Sigmoid colon (tissue), 7 donors: Measurements from ENCODE around the gene SGTA. TPM values are rescaled to one million over a fixed set of nuclear protein-coding genes. Genes with fewer than 3 reads are reported as not detected.

Source experiments
- DNase-seq: peaks from one replicate; pipeline ENCODE4 v3.0.0-alpha.2; 2019
- H3K27ac ChIP-seq, 4 donors: fragments of 200-600 bp; sonication (generic); one replicate each; pipeline ENCODE4 v1.5.1; 2016 to 2019; ENCODE audit warnings: mild to moderate bottlenecking in 1 of 4
- H3K27me3 ChIP-seq, 3 donors: fragments of 200-600 bp; sonication (generic); one replicate each; pipeline ENCODE4 v1.5.1; 2019; ENCODE audit warnings: mild to moderate bottlenecking in 1 of 3
- H3K36me3 ChIP-seq, 4 donors: fragments of 200-600 bp; sonication (generic); one replicate each; pipeline ENCODE4 v1.5.1; 2016 to 2019
- H3K4me1 ChIP-seq, 4 donors: fragments of 200-600 bp; sonication (generic); one replicate each; pipeline ENCODE4 v1.5.1; 2017 to 2019
- H3K4me3 ChIP-seq, 4 donors: fragments of 200-600 bp; sonication (generic); one replicate each; pipeline ENCODE4 v1.5.1; 2017 to 2019; ENCODE audit warnings: mild to moderate bottlenecking in 2 of 4, moderate library complexity in 1 of 4
- H3K9me3 ChIP-seq, 4 donors: fragments of 200-600 bp in 3 of 4; sonication (generic) in 3 of 4; one replicate each; pipeline versions ENCODE4 v1.5.1 to v1.6.1; 2013 to 2019
- EP300 ChIP-seq, 4 donors: sonication (generic); formaldehyde crosslinking; IDR thresholded peaks; one replicate each; pipeline ENCODE4 v1.6.1; 2017; ENCODE audit warnings: antibody characterized with exemption in 4 of 4
- POLR2A ChIP-seq, 2 donors: fragments of 450-650 bp; IDR thresholded peaks; one replicate each; pipeline ENCODE4 v1.6.1; 2016; ENCODE audit warnings: antibody characterized with exemption in 2 of 2, mild to moderate bottlenecking in 2 of 2, moderate library complexity in 2 of 2
- POLR2AphosphoS5 ChIP-seq, 4 donors: sonication (generic); formaldehyde crosslinking; IDR thresholded peaks; one replicate each; pipeline ENCODE4 v1.6.1; 2017; ENCODE audit warnings: antibody characterized with exemption in 4 of 4
- WGBS, 2 donors: extraction: QIAGEN DNeasy Blood & Tissue Kit; methylation state at CpG; one replicate each; pipeline ENCODE4 v1.1.7; 2013; 5-methylcytosine and 5-hydroxymethylcytosine counted together
- intact Hi-C: fragments of 100-400 bp; cut with DNase I; formaldehyde crosslinking; loops from one replicate; pipeline ENCODE4 v1.15.1; 2023
- polyA plus RNA-seq, 3 donors: library from polyadenylated mRNA; stranded (reverse); fragments of 200-250 nt; gene quantifications; one replicate each; pipeline ENCODE4 v1.2.3, GENCODE V29; 2013
- total RNA-seq, 4 donors: library from RNA; depleted of rRNA; stranded (reverse); fragments of >200 nt; gene quantifications; one replicate each; pipeline ENCODE4 v1.1.0, GENCODE V29; 2016
- TF ChIP-seq, protein P1 (sequence below), 4 experiments: fragments of 450-650 bp in 3 of 4; fragments of 200-600 bp in 1 of 4; IDR thresholded peaks; one replicate each; pipeline ENCODE4 v1.5.1; 2016 to 2019; ENCODE audit warnings: antibody characterized with exemption in 4 of 4, mild to moderate bottlenecking in 3 of 4, moderate library complexity in 2 of 4
- donor health status: healthy with polysubstance abuse.
- donor health status: Bipolar disorder and iron deficiency.
- donor health status: healthy.

Gene SGTA
- total and polyA plus RNA-seq, 7 donors: 42.5 to 80.7 (median 48.1) TPM

GRCh38 chr19:2791440-2791839 is 8.4 kb upstream of the SGTA start:
- H3K27ac ChIP-seq: no peak overlapping the region
- TF ChIP-seq POLR2A (IDR thresholded peaks at IDR 0.05): no peak
- no peak for TF ChIP-seq EP300 (IDR thresholded peaks at IDR 0.05)
- TF ChIP-seq, protein P1, sequence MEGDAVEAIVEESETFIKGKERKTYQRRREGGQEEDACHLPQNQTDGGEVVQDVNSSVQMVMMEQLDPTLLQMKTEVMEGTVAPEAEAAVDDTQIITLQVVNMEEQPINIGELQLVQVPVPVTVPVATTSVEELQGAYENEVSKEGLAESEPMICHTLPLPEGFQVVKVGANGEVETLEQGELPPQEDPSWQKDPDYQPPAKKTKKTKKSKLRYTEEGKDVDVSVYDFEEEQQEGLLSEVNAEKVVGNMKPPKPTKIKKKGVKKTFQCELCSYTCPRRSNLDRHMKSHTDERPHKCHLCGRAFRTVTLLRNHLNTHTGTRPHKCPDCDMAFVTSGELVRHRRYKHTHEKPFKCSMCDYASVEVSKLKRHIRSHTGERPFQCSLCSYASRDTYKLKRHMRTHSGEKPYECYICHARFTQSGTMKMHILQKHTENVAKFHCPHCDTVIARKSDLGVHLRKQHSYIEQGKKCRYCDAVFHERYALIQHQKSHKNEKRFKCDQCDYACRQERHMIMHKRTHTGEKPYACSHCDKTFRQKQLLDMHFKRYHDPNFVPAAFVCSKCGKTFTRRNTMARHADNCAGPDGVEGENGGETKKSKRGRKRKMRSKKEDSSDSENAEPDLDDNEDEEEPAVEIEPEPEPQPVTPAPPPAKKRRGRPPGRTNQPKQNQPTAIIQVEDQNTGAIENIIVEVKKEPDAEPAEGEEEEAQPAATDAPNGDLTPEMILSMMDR (IDR thresholded peaks at IDR 0.05): no peak
- TF ChIP-seq POLR2AphosphoS5 (IDR thresholded peaks at IDR 0.05): no peak
- WGBS, 2 donors: 90 to 92% methylated on average over 16 of the region's 16 CpGs
- no peak for DNase-seq
- peaks cover 0 to 2% (median under 1%) of the 10 kb centered on the region in 4 donors for H3K4me1 ChIP-seq
- intact Hi-C loops: no loop called here
- no peaks in the 10 kb centered on the region for H3K9me3 ChIP-seq
- H3K27me3 ChIP-seq: no peaks in the 10 kb centered on the region
- no peak overlapping the region for H3K4me3 ChIP-seq
- H3K36me3 ChIP-seq: peaks cover 0 to 39% (median 12%) of the 10 kb centered on the region in 4 donors

DNA sequence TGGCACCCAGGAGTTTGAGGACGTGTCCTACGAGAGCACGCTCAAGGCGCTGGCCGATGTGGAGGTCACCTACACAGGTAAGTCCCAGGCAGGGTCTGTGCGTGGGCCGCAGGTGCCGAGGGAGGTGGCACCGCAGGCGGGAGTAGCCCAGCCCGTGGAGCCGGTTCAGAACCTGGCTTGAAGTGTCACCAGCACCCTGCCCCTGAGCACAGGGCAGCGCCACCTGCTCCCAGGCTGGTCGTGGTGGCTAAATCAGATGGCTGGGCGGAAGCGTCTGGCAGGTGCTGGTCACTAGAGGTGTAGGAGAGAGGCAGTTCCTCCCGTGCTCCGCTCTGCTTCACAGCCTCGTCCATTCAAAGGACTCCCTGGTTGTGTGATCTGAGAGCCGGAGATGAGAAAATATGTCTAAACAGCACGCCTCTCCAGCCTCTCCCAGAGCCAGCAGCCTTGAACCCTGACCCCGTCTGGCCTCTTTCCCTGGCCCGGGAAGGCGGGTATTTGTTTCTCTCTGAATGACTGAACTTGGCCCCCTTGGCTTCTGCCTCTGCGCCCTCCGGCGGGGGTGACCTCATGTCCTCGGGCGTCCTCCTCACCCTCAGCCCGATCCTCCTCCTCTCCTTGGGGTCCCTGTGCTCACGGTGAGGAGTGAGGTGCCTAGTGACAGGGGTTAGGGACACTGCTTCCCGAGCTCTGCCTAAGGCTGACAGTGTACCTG is 7.6 kb upstream of the SGTA start:
- no peaks in the 10 kb centered on the region for H3K27me3 ChIP-seq
- no peak overlapping the region for H3K4me3 ChIP-seq
- H3K27ac ChIP-seq: no peak overlapping the region
- H3K4me1 ChIP-seq: peaks cover 0 to 9% (median 8%) of the 10 kb centered on the region in 4 donors
- no peak for DNase-seq
- 93 to 94% methylated on average over 32 of the region's 32 CpGs for WGBS, 2 donors
- TF ChIP-seq EP300 (IDR thresholded peaks at IDR 0.05) (no peak), POLR2A (IDR thresholded peaks at IDR 0.05) (no peak)
- intact Hi-C loops: no loop called here
- peaks cover 0 to 34% (median 12%) of the 10 kb centered on the region in 4 donors for H3K36me3 ChIP-seq
- no peaks in the 10 kb centered on the region for H3K9me3 ChIP-seq

GRCh38 chr19:2790194-2790556 is 7.1 kb upstream of the SGTA start:
- intact Hi-C loops: no loop called here
- peaks cover 0 to 29% (median 11%) of the 10 kb centered on the region in 4 donors for H3K36me3 ChIP-seq
- TF ChIP-seq EP300 (IDR thresholded peaks at IDR 0.05) (no peak), POLR2A (IDR thresholded peaks at IDR 0.05) (no peak), POLR2AphosphoS5 (IDR thresholded peaks at IDR 0.05) (no peak)
- TF ChIP-seq, protein P1 (IDR thresholded peaks at IDR 0.05): no peak

DNA sequence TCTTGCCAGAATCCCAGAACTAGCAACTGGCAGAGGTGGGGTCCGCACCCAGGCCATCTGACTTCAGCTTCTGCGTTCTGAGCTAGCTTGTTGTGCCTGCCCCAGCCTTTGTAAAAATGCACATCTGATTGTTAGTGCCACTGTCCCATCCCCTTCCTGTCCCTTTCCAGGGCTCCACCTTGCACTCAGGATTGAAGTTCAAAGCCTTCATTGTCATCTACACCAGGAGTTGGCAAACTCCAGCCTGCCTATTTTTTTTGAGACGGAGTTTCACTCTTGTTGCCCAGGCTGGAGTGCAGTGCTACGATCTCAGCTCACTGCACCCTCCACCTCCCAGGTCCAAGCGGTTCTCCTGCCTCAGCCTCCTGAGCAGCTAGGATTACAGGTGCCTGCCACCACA is 5.2 kb upstream of the SGTA start:
- H3K27me3 ChIP-seq: no peaks in the 10 kb centered on the region
- H3K4me3 ChIP-seq: no peak overlapping the region
- intact Hi-C loops: loop anchor here (10.0 kb wide), 1 partner anchor 363 kb away; the partner anchor contains the start of gene TIMM13
- no peak overlapping the region for H3K27ac ChIP-seq
- DNase-seq: no peak
- TF ChIP-seq EP300 (IDR thresholded peaks at IDR 0.05) (no peak), POLR2AphosphoS5 (IDR thresholded peaks at IDR 0.05) (no peak), POLR2A (IDR thresholded peaks at IDR 0.05) (no peak)
- TF ChIP-seq, protein P1 (IDR thresholded peaks at IDR 0.05): no peak
- H3K36me3 ChIP-seq: peaks cover 0 to 19% (median 5%) of the 10 kb centered on the region in 4 donors
- 89 to 93% methylated on average over 5 of the region's 5 CpGs for WGBS, 2 donors
- peaks cover 0 to 27% (median 24%) of the 10 kb centered on the region in 4 donors for H3K4me1 ChIP-seq
- H3K9me3 ChIP-seq: no peaks in the 10 kb centered on the region

More at GRCh38 chr19:2790194-2790556, 7.1 kb upstream of the SGTA start:
- no peak overlapping the region for H3K4me3 ChIP-seq
- H3K4me1 ChIP-seq: peaks cover 0 to 12% (median 9%) of the 10 kb centered on the region in 4 donors
- no peak overlapping the region for H3K27ac ChIP-seq
- no peak for DNase-seq
- H3K9me3 ChIP-seq: no peaks in the 10 kb centered on the region
- 94 to 97% methylated on average over 14 of the region's 14 CpGs for WGBS, 2 donors
- H3K27me3 ChIP-seq: no peaks in the 10 kb centered on the region

DNA sequence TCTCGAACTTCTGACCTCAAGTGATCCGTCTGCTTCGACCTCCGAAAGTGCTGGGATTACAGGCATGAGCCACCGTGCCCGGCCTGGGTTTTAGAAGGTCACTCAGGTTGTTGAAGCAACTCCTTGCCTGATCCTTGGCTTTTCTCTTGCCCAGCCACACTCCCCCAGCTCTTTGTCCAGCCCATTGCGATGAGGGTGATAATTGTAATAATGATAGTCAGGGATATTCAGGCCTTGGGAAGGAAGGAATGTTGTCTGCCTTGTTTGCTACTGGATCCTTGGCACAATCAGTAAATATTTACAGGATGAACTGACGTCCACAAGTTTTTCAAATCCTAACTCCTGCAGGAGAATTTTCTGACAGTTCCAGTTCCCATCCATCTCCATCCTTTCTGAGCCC is 4.0 kb upstream of the SGTA start:
- Histone ChIP-seq H3K4me3 (no peak overlapping the region), H3K27ac (no peak overlapping the region), H3K4me1 (peaks cover 0 to 32% (median 28%) of the 10 kb centered on the region in 4 donors), H3K27me3 (no peaks in the 10 kb centered on the region), H3K36me3 (peaks cover 0 to 18% (median 5%) of the 10 kb centered on the region in 4 donors), H3K9me3 (no peaks in the 10 kb centered on the region)
- no peak for DNase-seq
- intact Hi-C loops: loop anchor here (10.0 kb wide), 1 partner anchor 362 kb away; the partner anchor contains the start of gene TIMM13
- no peak for TF ChIP-seq POLR2A (IDR thresholded peaks at IDR 0.05)
- WGBS, 2 donors: 88 to 90% methylated on average over 8 of the region's 8 CpGs
